Naive thymus-derived CD4-positive, alpha-beta T cell (primary cell): Measurements from ENCODE around the gene FAAP100. TPM values are rescaled to one million over a fixed set of nuclear protein-coding genes. Genes with fewer than 3 reads are reported as not detected.

Experiments used
- ATAC-seq: fragments of 150-1000 bp; cut with Tn5 transposase; 2 replicates; pipeline ENCODE4 v1.10.0; 2021; ENCODE audit warnings: mild to moderate bottlenecking, moderate library complexity
- CTCF ChIA-PET: fragments of 350-600 bp; sonication (Branson Sonifier 250); formaldehyde crosslinking; loops from one replicate; lab custom pipeline; 2021; ENCODE audit warnings: antibody characterized with exemption; lab: Charles Lee
- POLR2A ChIA-PET: fragments of 350-600 bp; sonication (Branson Sonifier 250); formaldehyde crosslinking; loops from one replicate; lab custom pipeline; 2021; ENCODE audit warnings: antibody characterized with exemption, inconsistent platforms; lab: Charles Lee
- DNase-seq, 9 donors: peaks; one replicate each; pipeline versions ENCODE4 v3.0.0 to v3.0.0-alpha.2; 2020 to 2022; ENCODE audit warnings: mixed read lengths in 1 of 9
- H3K27ac ChIP-seq: one replicate; pipeline ENCODE4 v1.7.0; 2013; ENCODE audit warnings: mild to moderate bottlenecking, low read depth, low read length, moderate library complexity
- H3K27me3 ChIP-seq, 2 donors: one replicate each; pipeline ENCODE4 v1.7.0; 2013; ENCODE audit warnings: low read length in 2 of 2, mild to moderate bottlenecking in 2 of 2, moderate library complexity in 2 of 2; ENCODE audit not compliant: control insufficient read depth in 2 of 2, insufficient read depth in 2 of 2
- H3K36me3 ChIP-seq, 3 experiments: 1 replicate in 2 of 3; 2 replicates in 1 of 3; pipeline ENCODE4 v1.7.0; 2013; ENCODE audit warnings: low read length in 3 of 3, mild to moderate bottlenecking in 3 of 3, moderate library complexity in 1 of 3; ENCODE audit not compliant: insufficient read depth in 3 of 3, control insufficient read depth in 2 of 3
- H3K4me1 ChIP-seq, 2 donors: one replicate each; pipeline ENCODE4 v1.7.0; 2013; ENCODE audit warnings: low read length in 2 of 2, mild to moderate bottlenecking in 2 of 2, moderate library complexity in 1 of 2; ENCODE audit not compliant: control insufficient read depth in 2 of 2, insufficient read depth in 2 of 2
- H3K4me3 ChIP-seq: 2 replicates; pipeline ENCODE4 v1.7.0; 2013; ENCODE audit warnings: mild to moderate bottlenecking, low read length
- H3K9me3 ChIP-seq, 3 experiments: 1 replicate in 2 of 3; 2 replicates in 1 of 3; pipeline ENCODE4 v1.7.0; 2013; ENCODE audit warnings: low read length in 3 of 3; ENCODE audit not compliant: control insufficient read depth in 2 of 3
- H3K27ac Mint-ChIP-seq, 9 donors: one replicate each; pipeline ENCODE4 v1.8.0; 2020 to 2022; ENCODE audit warnings: mixed read lengths in 9 of 9, mild to moderate bottlenecking in 8 of 9, moderate library complexity in 5 of 9, inconsistent platforms in 2 of 9
- H3K27me3 Mint-ChIP-seq, 5 donors: one replicate each; pipeline ENCODE4 v1.8.0; 2021 to 2022; ENCODE audit warnings: mixed read lengths in 5 of 5, mild to moderate bottlenecking in 1 of 5
- H3K36me3 Mint-ChIP-seq, 5 donors: one replicate each; pipeline ENCODE4 v1.8.0; 2020 to 2022; ENCODE audit warnings: mixed read lengths in 5 of 5, mild to moderate bottlenecking in 3 of 5, inconsistent platforms in 1 of 5
- H3K4me1 Mint-ChIP-seq, 7 donors: one replicate each; pipeline ENCODE4 v1.8.0; 2020 to 2022; ENCODE audit warnings: mixed read lengths in 7 of 7, mild to moderate bottlenecking in 3 of 7, inconsistent platforms in 1 of 7
- H3K4me3 Mint-ChIP-seq, 10 donors: one replicate each; pipeline ENCODE4 v1.8.0; 2020 to 2022; ENCODE audit warnings: mild to moderate bottlenecking in 10 of 10, mixed read lengths in 10 of 10, moderate library complexity in 6 of 10, inconsistent platforms in 2 of 10
- H3K9me3 Mint-ChIP-seq, 11 donors: one replicate each; pipeline ENCODE4 v1.8.0; 2020 to 2022; ENCODE audit warnings: mixed read lengths in 11 of 11, mild to moderate bottlenecking in 4 of 11, inconsistent platforms in 1 of 11, moderate library complexity in 1 of 11
- intact Hi-C, 2 donors: fragments of 100-400 bp; cut with micrococcal nuclease; formaldehyde crosslinking; loops; one replicate each; pipeline ENCODE4 v1.15.1; 2023
- polyA plus RNA-seq, 2 donors: library from polyadenylated mRNA; unstranded; fragments of 300-500 nt; fragmentation: Illumina TruSeq; gene quantifications; one replicate each; pipeline ENCODE4 v1.2.3, GENCODE V29; 2021
- total RNA-seq, 6 experiments: library from RNA in 5 of 6; stranded (reverse) in 5 of 6; gene quantifications; 1 replicate in 5 of 6; 2 replicates in 1 of 6; pipeline ENCODE4 v1.2.3 and lab custom pipeline; 2021 to 2026

The FAAP100 gene
- total and polyA plus RNA-seq, 7 experiments from 2014 or later, result 9.0 to 57.0 (median 37.7) TPM

GRCh38 chr17:81547614-81547982 is 4.6 kb downstream of the FAAP100 start:
- CTCF ChIA-PET, result no interaction called here

DNA sequence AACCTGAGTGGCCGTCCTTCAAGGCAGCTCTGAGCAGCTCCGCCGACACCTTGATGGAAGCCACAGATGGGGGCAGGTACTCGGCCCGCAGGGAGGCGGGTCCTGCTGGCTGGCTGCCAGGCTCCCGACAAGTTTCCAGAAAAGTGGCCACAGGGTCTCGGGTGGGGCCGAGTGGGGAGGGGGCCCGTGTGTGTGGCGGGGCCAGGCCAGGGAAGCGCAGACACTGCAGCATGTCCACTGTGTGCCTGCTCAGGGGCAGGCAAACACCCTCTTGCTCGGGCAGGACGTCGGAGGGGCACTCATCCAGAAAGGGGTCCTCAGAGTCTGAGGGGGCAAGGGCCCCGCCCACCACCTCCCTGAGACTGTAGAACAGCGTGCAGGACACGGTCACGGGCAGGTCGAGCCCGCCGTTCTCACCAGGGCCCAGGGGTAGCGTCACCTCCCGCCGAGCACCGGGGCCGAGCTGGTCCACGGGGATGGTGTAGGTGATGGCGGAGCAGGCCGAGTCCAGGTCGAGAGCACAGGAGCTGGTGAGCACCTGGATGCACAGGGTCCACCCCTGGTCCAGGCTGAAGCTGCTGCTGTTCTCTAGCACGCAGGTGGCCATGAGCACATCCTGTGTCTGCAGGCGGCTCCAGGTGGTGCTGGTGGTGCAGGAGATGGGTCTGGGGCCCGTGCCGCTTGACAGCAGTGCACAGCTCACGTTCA is 5.1 kb downstream of the FAAP100 start:
- no peaks in the 10 kb centered on the region for H3K9me3 Mint-ChIP-seq
- no peak overlapping the region for H3K27ac ChIP-seq
- H3K27me3 ChIP-seq, result no peaks in the 10 kb centered on the region
- H3K9me3 ChIP-seq, result no peaks in the 10 kb centered on the region
- ChIA-PET POLR2A (no interaction called here), CTCF (no interaction called here)
- DNase-seq, result no peak
- peaks cover 5 to 6% of the 10 kb centered on the region in 2 donors for H3K4me1 ChIP-seq
- intact Hi-C loops, result no loop called here
- no peak overlapping the region for H3K4me3 ChIP-seq
- peaks cover 0 to 75% (median 6%) of the 10 kb centered on the region in 3 experiments for H3K36me3 ChIP-seq
- no peak overlapping the region for H3K27ac Mint-ChIP-seq
- no peak overlapping the region for H3K4me3 Mint-ChIP-seq
- ATAC-seq, result no peak
- no peaks in the 10 kb centered on the region for H3K27me3 Mint-ChIP-seq
- H3K4me1 Mint-ChIP-seq, result peaks cover 9 to 24% (median 19%) of the 10 kb centered on the region in 7 donors
- H3K36me3 Mint-ChIP-seq, result peaks cover 0 to 16% (median 6%) of the 10 kb centered on the region in 5 donors

More at GRCh38 chr17:81547614-81547982, 4.6 kb downstream of the FAAP100 start:
- H3K27me3 Mint-ChIP-seq, result no peaks in the 10 kb centered on the region
- Histone ChIP-seq H3K36me3 (peaks cover 0 to 71% (median 6%) of the 10 kb centered on the region in 3 experiments), H3K9me3 (no peaks in the 10 kb centered on the region), H3K4me1 (peaks cover 5 to 6% of the 10 kb centered on the region in 2 donors), H3K27me3 (no peaks in the 10 kb centered on the region), H3K4me3 (no peak overlapping the region), H3K27ac (no peak overlapping the region)
- intact Hi-C loops, result no loop called here
- peaks cover 0 to 16% (median 6%) of the 10 kb centered on the region in 5 donors for H3K36me3 Mint-ChIP-seq
- H3K27ac Mint-ChIP-seq, result no peak overlapping the region
- POLR2A ChIA-PET, result no interaction called here
- no peak for DNase-seq
- H3K9me3 Mint-ChIP-seq, result no peaks in the 10 kb centered on the region
- no peak for ATAC-seq
- H3K4me3 Mint-ChIP-seq, result no peak overlapping the region
- peaks cover 9 to 24% (median 19%) of the 10 kb centered on the region in 7 donors for H3K4me1 Mint-ChIP-seq

DNA sequence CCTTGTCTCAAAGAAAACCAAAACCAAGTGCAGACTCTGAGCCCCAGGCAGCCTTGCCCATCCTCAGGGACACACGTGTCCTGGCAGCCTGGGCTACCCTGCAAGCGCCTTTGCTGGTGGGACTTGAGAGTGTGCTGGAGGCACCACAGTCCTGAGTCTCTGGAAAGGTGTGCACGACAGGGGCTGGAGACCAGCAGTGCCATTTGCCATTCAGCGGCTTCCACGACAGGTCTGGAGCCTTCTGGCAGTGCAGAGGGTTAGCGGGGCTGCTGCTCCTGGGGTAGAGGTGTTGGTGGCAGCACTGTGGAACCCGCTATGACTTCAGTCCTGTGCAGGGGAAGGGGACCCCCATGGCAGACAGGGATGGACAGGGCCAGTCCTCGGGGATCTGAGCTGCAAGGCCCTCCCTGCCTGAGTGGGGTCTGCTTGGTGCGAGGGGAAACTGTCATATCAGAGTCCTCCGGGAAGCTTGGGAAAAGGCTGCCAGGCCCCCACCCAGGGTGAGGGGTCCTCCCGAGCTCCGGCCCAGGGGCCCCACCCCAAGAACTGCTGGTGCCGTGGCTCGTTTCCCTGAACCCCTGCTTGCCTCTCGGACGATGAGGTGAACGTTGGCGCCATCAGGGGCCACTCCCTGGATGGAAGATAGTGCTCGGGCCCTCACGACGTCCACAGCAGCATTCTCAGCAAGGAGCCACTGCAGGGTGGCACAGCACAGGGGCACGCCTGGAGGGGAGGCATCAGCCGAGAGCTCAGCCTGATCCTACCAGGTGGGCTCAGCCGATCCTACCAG is 6.8 kb downstream of the FAAP100 start:
- no peaks in the 10 kb centered on the region for H3K9me3 Mint-ChIP-seq
- no peaks in the 10 kb centered on the region for H3K27me3 Mint-ChIP-seq
- Histone ChIP-seq H3K27ac (no peak overlapping the region), H3K4me3 (no peak overlapping the region), H3K36me3 (peaks cover 0 to 89% (median 6%) of the 10 kb centered on the region in 3 experiments), H3K27me3 (no peaks in the 10 kb centered on the region), H3K4me1 (no peaks in the 10 kb centered on the region), H3K9me3 (no peaks in the 10 kb centered on the region)
- ChIA-PET CTCF (no interaction called here), POLR2A (no interaction called here)
- H3K4me3 Mint-ChIP-seq, result no peak overlapping the region
- ATAC-seq (no peak), DNase-seq (no peak)
- H3K27ac Mint-ChIP-seq, result no peak overlapping the region
- peaks cover 0 to 13% (median 10%) of the 10 kb centered on the region in 7 donors for H3K4me1 Mint-ChIP-seq
- intact Hi-C loops, result no loop called here
- H3K36me3 Mint-ChIP-seq, result peaks cover 0 to 20% (median 6%) of the 10 kb centered on the region in 5 donors

DNA sequence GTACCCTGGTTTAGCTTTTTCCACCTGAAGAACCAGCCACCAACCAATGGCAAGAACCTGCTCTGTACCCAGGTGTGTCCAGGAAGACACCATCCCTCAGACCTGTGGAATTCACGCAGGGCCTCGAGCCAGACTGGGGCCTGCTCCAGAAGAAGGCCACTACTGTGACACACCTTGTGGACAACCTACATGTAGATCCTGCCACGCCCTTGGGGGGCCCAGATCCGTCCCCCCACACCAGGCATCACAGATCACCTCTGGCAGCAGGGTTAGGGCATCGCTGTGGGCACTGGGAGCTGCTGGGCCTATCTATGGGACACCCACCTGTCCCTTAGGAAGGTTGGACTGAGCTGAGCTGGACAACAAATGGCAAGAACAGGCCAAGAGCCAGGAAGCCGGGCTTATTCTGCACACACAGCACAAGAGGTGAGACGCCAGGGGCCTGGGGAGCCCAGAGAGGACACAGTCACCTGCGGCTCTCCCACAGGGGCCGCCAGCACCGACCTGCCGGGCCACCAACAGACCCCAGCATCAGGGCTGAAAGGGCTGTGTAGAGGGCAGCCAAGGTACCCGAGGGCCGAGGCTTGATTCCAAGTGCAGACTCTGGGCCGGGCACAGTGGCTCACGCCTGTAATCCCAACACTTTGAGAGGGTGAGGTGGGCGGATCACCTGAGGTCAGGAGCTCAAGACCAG is 7.7 kb downstream of the FAAP100 start:
- Mint-ChIP-seq H3K27ac (no peak overlapping the region), H3K36me3 (peaks cover 0 to 20% (median under 1%) of the 10 kb centered on the region in 5 donors)
- CTCF ChIA-PET, result no interaction called here

GRCh38 chr17:81543756-81544155 is 8.4 kb downstream of the FAAP100 start:
- Mint-ChIP-seq H3K4me1 (no peaks in the 10 kb centered on the region), H3K27me3 (no peaks in the 10 kb centered on the region), H3K27ac (no peak overlapping the region), H3K36me3 (peaks cover 0 to 16% (median 0%) of the 10 kb centered on the region in 5 donors), H3K4me3 (no peak overlapping the region), H3K9me3 (no peaks in the 10 kb centered on the region)
- intact Hi-C loops, result no loop called here
- Histone ChIP-seq H3K9me3 (no peaks in the 10 kb centered on the region), H3K36me3 (peaks cover 0 to 91% (median 3%) of the 10 kb centered on the region in 3 experiments), H3K4me3 (no peak overlapping the region), H3K27me3 (no peaks in the 10 kb centered on the region), H3K27ac (no peak overlapping the region), H3K4me1 (no peaks in the 10 kb centered on the region)
- no peak for DNase-seq
- ChIA-PET CTCF (interaction anchor here (0.7 kb wide), 1 partner anchor 326 kb away, joined by 3 read pairs; no protein-coding TSS in a partner anchor), POLR2A (no interaction called here)
- no peak for ATAC-seq

More for the DNA sequence above, 7.7 kb downstream of the FAAP100 start:
- peaks cover 0 to 90% (median 3%) of the 10 kb centered on the region in 3 experiments for H3K36me3 ChIP-seq
- intact Hi-C loops, result no loop called here
- H3K4me3 ChIP-seq, result no peak overlapping the region
- H3K4me1 ChIP-seq, result no peaks in the 10 kb centered on the region
- H3K27ac ChIP-seq, result no peak overlapping the region
- peaks cover 0 to 4% (median 2%) of the 10 kb centered on the region in 7 donors for H3K4me1 Mint-ChIP-seq
- no peaks in the 10 kb centered on the region for H3K27me3 ChIP-seq
- POLR2A ChIA-PET, result no interaction called here
- DNase-seq (no peak), ATAC-seq (no peak)
- no peaks in the 10 kb centered on the region for H3K9me3 Mint-ChIP-seq
- no peaks in the 10 kb centered on the region for H3K9me3 ChIP-seq
- H3K4me3 Mint-ChIP-seq, result no peak overlapping the region
- no peaks in the 10 kb centered on the region for H3K27me3 Mint-ChIP-seq

DNA sequence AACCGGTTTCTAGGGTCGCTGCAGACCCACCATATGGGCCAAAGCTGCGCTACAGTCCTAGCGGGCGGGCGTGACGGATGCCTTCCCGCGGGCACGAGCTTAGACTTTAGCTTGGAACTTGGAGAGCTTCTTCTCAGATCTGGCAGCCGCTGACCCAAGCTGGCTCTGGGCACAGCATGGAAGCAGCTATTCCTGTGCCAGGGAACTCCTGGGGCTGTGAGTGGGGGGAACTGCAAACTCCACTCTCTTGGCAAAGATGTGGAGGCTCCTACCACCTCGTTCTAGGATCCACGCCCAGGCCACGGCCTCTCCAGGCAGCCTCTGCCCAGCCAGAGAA is 8.8 kb downstream of the FAAP100 start:
- no peak for DNase-seq
- CTCF ChIA-PET, result interaction anchor here (0.7 kb wide), 1 partner anchor 327 kb away, joined by 3 read pairs; no protein-coding TSS in a partner anchor

More for the DNA sequence above, 8.8 kb downstream of the FAAP100 start:
- Mint-ChIP-seq H3K27ac (no peak overlapping the region), H3K27me3 (peaks cover 0 to 2% (median 0%) of the 10 kb centered on the region in 5 donors), H3K36me3 (peaks cover 0 to 16% (median 0%) of the 10 kb centered on the region in 5 donors), H3K4me3 (no peak overlapping the region), H3K9me3 (no peaks in the 10 kb centered on the region), H3K4me1 (no peaks in the 10 kb centered on the region)
- H3K27ac ChIP-seq, result no peak overlapping the region
- H3K9me3 ChIP-seq, result no peaks in the 10 kb centered on the region
- no peaks in the 10 kb centered on the region for H3K4me1 ChIP-seq
- POLR2A ChIA-PET, result no interaction called here
- intact Hi-C loops, result no loop called here
- ATAC-seq, result no peak
- peaks cover 0 to 90% (median 3%) of the 10 kb centered on the region in 3 experiments for H3K36me3 ChIP-seq
- H3K27me3 ChIP-seq, result no peaks in the 10 kb centered on the region
- H3K4me3 ChIP-seq, result no peak overlapping the region
